ENCODE results near the gene TSC22D4.
"Not testable (repeated sequence)": the region's sequence is repeated elsewhere in the genome, so short reads cannot be mapped to it uniquely, and the experiment has no call there.

- not testable (repeated sequence) for TF ChIP-seq SP1 (IDR thresholded peaks at IDR 0.05); BHLHE40 (IDR thresholded peaks at IDR 0.05; ENCODE audit: borderline replicate concordance)
Observed at GRCh38 chr7:100447363-100447762, 31.7 kb downstream of the TSC22D4 start.
